GM20000 (cell line): Measurements from ENCODE around the gene SELENON.
A peak's percentile ranks its signal among the peaks of the same experiment; 100 is the strongest.

Experiments
- DNase-seq: peaks from one replicate; pipeline ENCODE4 v3.0.0; 2012; ENCODE audit warnings: low spot score
- TF ChIP-seq, protein P1 (sequence below): IDR thresholded peaks from 2 replicates; pipeline ENCODE4 v1.5.1; 2012; ENCODE audit warnings: mild to moderate bottlenecking, control low read depth; ENCODE audit errors: extremely low read depth, missing control alignments

Gene SELENON

DNA sequence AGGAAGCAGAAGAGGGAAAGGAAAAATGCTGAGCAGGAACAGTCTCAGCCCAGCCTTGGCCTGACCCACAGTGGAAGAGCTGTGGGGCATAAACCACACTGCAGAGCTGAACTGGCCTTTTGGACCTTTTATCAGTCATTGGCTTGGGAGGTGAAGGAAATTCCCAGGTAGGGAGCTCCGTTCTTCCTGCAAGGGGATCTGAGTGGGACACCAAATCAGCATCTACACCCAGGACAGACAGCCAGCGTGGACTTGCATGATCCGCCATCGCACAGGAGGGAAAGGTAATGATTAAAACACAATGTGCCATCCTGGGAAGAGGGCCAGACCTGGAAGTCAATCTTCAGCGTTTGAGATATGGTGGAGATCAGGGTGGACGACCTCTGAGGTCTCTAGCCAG, 18.6 kb downstream of the SELENON start:
- TF ChIP-seq, protein P1, sequence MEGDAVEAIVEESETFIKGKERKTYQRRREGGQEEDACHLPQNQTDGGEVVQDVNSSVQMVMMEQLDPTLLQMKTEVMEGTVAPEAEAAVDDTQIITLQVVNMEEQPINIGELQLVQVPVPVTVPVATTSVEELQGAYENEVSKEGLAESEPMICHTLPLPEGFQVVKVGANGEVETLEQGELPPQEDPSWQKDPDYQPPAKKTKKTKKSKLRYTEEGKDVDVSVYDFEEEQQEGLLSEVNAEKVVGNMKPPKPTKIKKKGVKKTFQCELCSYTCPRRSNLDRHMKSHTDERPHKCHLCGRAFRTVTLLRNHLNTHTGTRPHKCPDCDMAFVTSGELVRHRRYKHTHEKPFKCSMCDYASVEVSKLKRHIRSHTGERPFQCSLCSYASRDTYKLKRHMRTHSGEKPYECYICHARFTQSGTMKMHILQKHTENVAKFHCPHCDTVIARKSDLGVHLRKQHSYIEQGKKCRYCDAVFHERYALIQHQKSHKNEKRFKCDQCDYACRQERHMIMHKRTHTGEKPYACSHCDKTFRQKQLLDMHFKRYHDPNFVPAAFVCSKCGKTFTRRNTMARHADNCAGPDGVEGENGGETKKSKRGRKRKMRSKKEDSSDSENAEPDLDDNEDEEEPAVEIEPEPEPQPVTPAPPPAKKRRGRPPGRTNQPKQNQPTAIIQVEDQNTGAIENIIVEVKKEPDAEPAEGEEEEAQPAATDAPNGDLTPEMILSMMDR: no peak
- DNase-seq: no peak

DNA sequence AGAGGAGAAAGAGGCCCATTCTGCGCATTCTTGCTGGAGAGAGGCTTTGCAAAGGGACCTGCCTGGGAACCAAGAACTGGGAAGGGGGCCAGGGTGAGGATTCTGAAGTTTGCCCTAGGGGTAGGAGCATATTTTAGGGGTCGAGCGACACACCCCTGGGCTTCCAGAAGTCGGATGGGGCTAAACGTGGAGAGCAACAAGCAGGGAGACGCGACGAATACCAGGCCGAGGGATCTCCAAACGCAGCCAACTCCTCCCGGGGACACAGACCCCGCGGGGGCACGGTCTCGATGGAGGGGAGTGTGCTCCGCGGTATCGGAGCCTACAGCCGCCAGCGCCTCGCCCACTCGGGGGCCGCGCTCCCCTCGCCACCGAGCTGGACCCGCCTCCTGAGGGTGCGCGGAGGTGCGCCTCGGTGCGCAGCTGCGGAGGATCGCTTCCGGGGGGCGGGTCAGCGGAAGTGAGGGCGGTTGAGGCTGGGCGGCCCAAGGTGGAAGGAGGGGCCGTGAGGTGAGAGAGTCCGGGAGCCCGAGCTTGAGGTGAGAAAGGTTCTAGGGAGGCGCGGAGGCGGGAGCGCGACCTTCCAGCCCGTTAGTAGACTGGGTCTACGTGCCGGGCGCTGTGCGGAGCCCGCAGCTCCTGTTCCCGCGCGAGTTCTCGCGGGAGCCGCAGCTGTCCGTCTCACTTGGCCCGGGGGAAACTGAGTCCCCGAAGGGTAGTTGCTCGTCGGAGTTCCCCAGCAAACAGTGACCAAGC, 19.7 kb downstream of the SELENON start, which contains the start of gene MTFR1L:
TSS of gene MTFR1L (plus strand) at position 464 of the 756 bp plus-strand sequence. CDS start 3,151 bp downstream, outside the sequence.
- peak; percentile 98 for DNase-seq
- TF ChIP-seq, protein P1: no peak

DNA sequence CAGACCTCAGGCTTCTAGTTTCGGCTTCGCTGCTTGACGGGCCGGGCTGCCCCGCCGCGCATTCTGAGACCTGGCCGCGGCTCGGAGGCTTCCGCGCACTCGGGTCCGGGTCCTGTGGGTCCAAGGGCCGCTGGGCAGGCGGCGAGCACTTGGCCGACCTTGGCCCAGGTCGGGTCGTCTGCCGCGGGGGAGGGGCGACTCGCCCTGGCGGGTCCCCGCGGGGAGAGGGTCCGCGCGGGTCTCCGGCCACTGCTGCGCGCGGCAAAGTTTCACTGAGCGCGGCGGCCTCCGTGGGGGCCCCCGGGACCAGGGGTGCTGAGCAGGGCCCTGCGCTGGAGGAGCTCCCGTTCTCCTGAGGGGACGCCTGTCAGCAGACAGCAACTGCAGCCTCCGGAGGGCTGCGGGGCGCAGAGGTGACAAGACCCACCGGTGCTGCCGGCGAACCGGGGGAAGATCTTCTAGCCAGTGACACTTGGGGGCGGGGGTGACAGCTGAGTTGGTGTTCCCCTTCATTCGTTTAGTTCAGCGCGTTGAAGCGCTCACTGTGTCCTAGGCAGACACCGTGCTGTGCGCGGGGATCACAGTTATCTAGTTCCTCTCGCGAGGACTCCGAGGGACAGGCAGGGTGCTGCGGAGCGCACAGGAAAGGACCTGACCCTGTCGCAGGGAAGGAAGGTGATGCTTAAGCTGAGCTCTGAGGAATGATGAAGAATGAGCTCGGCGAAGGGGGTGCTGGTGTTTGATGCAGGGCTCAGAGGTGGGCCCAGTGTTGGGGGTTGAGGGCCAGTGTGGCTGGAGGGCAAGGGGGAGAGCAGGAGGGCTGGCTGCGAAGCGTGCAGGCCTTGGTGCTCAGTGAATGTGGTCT, 20.5 kb downstream of the SELENON start:
- peak; percentile 89 for DNase-seq

DNA sequence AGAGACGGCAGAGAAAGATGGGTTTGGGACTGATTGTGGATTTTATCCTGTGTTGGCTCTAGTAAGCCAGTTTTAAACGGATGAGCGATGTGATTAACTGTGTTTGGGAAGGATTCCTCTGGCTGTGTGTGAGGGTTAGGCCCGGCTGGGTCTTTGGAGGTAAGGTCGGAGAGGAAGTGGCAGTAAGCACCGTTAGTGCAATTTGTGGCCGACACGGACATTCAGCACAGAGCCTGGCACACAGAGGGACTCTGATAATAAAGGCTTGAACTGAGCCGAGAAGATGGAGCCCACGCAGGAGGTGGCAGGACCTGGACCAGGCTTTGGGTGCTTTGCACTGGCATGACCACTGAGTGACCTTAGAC, 21.1 kb downstream of the SELENON start:
- DNase-seq: no peak

More for the DNA sequence above, 20.5 kb downstream of the SELENON start:
- TF ChIP-seq, protein P1: no peak

DNA sequence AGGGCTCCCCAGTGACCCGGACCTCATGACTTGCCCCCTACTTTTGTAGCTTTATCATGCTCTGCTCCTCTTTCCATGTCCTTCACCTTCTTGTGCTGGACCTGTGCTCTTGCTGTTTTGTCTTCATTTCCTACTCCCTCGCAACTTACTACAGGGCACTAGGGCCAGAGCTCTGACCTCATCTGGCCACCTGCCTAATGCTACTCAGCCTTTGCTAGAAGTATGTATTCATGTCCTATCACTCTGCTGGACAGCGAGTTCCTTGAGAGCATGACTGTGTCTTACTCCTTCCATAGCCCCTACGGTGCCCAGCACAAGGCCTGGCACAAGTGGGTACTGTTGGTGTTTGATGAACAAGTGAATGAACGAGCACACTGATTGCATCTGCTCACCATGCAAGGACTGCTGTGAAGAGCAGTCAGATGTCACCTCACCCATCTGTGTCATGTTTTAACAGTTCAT, 21.7 kb downstream of the SELENON start:
- no peak for DNase-seq
- TF ChIP-seq, protein P1: no peak

More for the DNA sequence above, 21.1 kb downstream of the SELENON start:
- TF ChIP-seq, protein P1: no peak

DNA sequence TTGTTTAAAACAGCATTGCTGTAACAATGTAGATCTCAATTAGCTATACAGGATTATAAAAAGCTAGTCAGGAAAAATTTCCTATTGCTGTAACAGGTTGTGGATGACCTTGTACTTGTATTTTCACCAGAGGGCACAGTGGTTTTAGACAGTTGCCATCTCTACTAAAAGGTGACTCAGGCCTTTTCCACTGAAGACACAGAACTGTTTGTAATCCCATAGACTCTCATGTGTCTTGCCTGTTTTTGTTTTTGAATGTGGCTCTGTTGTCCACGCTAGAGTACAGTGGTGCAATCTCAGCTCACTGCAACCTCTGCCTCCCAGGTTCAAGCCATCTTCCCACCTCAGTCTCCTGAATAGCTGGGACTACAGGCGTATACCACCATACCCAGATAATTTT, 25.6 kb downstream of the SELENON start:
- TF ChIP-seq, protein P1: no peak
- DNase-seq: no peak

DNA sequence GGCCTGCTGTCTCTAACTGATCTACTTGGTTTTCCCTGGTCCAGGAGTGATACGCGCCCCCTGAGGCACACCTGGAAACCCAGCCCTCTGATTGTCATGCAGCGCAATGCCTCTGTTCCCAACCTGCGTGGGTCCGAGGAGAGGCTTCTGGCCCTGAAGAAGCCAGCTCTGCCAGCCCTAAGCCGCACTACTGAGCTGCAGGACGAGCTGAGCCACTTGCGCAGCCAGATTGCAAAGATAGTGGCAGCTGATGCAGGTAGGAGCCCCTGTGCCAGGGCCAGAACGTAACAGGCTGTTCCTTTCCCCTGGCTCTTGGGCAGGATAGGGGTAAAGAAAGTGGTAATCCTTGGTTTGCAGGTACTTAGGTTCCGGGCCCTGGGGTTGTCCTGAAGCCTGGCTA, 26.6 kb downstream of the SELENON start:
- TF ChIP-seq, protein P1: no peak
- DNase-seq: no peak
